Measurements from ENCODE around the gene HSP90B1. TPM values are rescaled to one million over a fixed set of nuclear protein-coding genes. Genes with fewer than 3 reads are reported as not detected.
A peak's percentile ranks its signal among the peaks of the same experiment; 100 is the strongest.

HSP90B1 gene
- total RNA-seq, 3 donors from 2014 or later (not counting 1 experiment from before 2014, with no cell fraction given) = 282 to 390 (median 389) TPM

- no peaks in the 10 kb centered on the region for H3K9me3 Mint-ChIP-seq
Measured at GRCh38 chr12:103948746-103949406, 18.7 kb downstream of the HSP90B1 start.

GRCh38 chr12:103952497-103952896, 22.3 kb downstream of the HSP90B1 start:
- Histone ChIP-seq H3K36me3 (ENCODE audit: control insufficient read depth, insufficient read depth, low read length) (peaks cover 62% of the 10 kb centered on the region), H3K4me1 (ENCODE audit: control insufficient read depth, insufficient read depth, low read length) (peaks cover 16% of the 10 kb centered on the region), H3K9me3 (ENCODE audit: control insufficient read depth, insufficient read depth, low read length) (no peaks in the 10 kb centered on the region), H3K4me3 (ENCODE audit: low read length) (no peak overlapping the region), H3K27me3 (ENCODE audit: control insufficient read depth, insufficient read depth, low read length) (no peaks in the 10 kb centered on the region), H3K27ac (ENCODE audit: low read length) (no peak overlapping the region)
- Mint-ChIP-seq H3K4me1 (peaks cover 28 to 40% of the 10 kb centered on the region in 2 donors), H3K4me3 (no peak overlapping the region), H3K27me3 (ENCODE audit: low read depth in 2 of 2) (no peaks in the 10 kb centered on the region), H3K9me3 (no peaks in the 10 kb centered on the region), H3K27ac (peak overlapping the region in 1 of 2 donors; percentile 5), H3K36me3 (peaks cover 7% of the 10 kb centered on the region)
- no CpG with 5 or more reads among the region's 1 CpG for WGBS (ENCODE audit: insufficient coverage)
- DNase-seq (no peak), ATAC-seq (no peak)
- TF ChIP-seq CTCF (IDR thresholded peaks at IDR 0.05) = no peak
- intact Hi-C loops (cut with micrococcal nuclease) = no loop called here

More at GRCh38 chr12:103948746-103949406, 18.7 kb downstream of the HSP90B1 start:
- peak overlapping the region; percentile 25 to 69 for H3K27ac Mint-ChIP-seq
- no peak for TF ChIP-seq CTCF (IDR thresholded peaks at IDR 0.05)
- WGBS (ENCODE audit: insufficient coverage) = 84% methylated on average over 10 of the region's 13 CpGs
- no peak for ATAC-seq
- H3K36me3 ChIP-seq (ENCODE audit: control insufficient read depth, insufficient read depth, low read length) = peaks cover 88% of the 10 kb centered on the region
- H3K27ac ChIP-seq (ENCODE audit: low read length) = no peak overlapping the region
- intact Hi-C loops (cut with micrococcal nuclease) = no loop called here
- DNase-seq = no peak
- no peaks in the 10 kb centered on the region for H3K27me3 Mint-ChIP-seq (ENCODE audit: low read depth in 2 of 2)
- no peak overlapping the region for H3K4me3 ChIP-seq (ENCODE audit: low read length)
- H3K4me1 ChIP-seq (ENCODE audit: control insufficient read depth, insufficient read depth, low read length) = no peaks in the 10 kb centered on the region
- no peak overlapping the region for H3K4me3 Mint-ChIP-seq
- no peaks in the 10 kb centered on the region for H3K27me3 ChIP-seq (ENCODE audit: control insufficient read depth, insufficient read depth, low read length)
- H3K9me3 ChIP-seq (ENCODE audit: control insufficient read depth, insufficient read depth, low read length) = no peaks in the 10 kb centered on the region
- H3K36me3 Mint-ChIP-seq = peaks cover 27% of the 10 kb centered on the region
- H3K4me1 Mint-ChIP-seq = peaks cover 4 to 19% of the 10 kb centered on the region in 2 donors

DNA sequence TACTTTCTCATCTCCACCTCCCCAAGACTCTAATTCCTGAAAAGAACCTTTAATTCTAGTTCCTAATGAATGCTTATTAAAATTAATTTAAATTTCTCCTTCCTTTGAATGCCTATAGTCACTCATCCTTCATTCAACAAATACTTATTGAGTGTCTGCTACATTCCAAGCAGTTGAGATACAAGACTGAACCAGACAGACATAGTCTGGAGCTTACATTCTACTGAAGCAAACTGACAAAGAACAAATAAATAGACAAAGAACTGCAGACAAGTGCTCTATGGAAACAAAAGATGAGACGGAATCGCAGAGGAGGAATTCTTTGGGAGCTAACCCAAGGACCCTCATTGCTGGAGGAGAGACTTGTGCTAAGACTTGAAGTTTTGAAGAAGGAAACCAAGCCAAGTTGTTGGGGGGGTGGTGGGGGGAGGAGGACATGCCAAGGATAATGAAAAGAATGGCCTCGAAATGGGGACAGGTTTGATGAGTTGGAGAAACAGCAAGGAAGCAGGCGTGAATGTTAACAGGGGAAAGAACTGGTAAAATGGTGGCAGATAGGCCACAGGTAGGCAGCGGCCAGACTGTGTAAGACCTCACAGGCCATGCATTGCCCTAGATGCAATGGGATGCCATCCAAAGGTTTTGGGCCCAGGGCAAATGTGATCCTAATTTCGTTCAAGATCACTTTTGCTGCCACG, 25.8 kb downstream of the HSP90B1 start:
- Histone ChIP-seq H3K27me3 (ENCODE audit: control insufficient read depth, insufficient read depth, low read length) (no peaks in the 10 kb centered on the region), H3K4me1 (ENCODE audit: control insufficient read depth, insufficient read depth, low read length) (peaks cover 19% of the 10 kb centered on the region), H3K36me3 (ENCODE audit: control insufficient read depth, insufficient read depth, low read length) (peaks cover 35% of the 10 kb centered on the region), H3K9me3 (ENCODE audit: control insufficient read depth, insufficient read depth, low read length) (no peaks in the 10 kb centered on the region), H3K27ac (ENCODE audit: low read length) (no peak overlapping the region), H3K4me3 (ENCODE audit: low read length) (peak overlapping the region; percentile 53)
- ATAC-seq (no peak), DNase-seq (no peak)
- peaks cover 31 to 42% of the 10 kb centered on the region in 2 donors for H3K4me1 Mint-ChIP-seq
- H3K27me3 Mint-ChIP-seq (ENCODE audit: low read depth in 2 of 2) = no peaks in the 10 kb centered on the region
- H3K36me3 Mint-ChIP-seq = no peaks in the 10 kb centered on the region
- no peak for TF ChIP-seq CTCF (IDR thresholded peaks at IDR 0.05)
- WGBS (ENCODE audit: insufficient coverage) = 41% methylated on average over 7 of the region's 7 CpGs
- peak overlapping the region; percentile 96 to 99 for H3K27ac Mint-ChIP-seq
- peak overlapping the region; percentile 99 for H3K4me3 Mint-ChIP-seq
- no peaks in the 10 kb centered on the region for H3K9me3 Mint-ChIP-seq
- intact Hi-C loops (cut with micrococcal nuclease) = loop anchor here (5.0 kb wide), 1 partner anchor 114 kb away; the partner anchor contains the start of gene NT5DC3
